ENCODE measurements around the gene TNIP1.

TNIP1 gene

DNA sequence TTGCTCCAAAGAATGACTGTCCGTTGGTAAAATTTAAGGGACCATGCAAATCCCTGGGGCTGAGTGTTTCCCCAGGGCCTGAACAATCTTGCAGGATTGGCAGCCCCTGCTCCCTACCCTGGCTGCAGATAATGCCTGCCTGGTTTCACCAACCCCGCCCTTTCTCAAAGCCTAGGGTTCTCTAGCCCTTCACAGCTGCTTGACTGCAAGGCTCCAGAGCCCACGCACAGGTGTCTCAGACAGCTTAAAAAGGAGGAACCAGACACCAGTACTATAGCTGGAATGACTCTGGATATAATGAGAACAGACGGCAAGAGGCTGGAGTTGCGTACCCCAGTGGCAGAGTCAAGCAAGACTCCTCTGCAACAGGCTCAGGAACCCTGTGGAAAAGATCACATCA lies 25.2 kb upstream of the TNIP1 start:
- DNase-seq (ENCODE audit: low spot score) = no peak

DNA sequence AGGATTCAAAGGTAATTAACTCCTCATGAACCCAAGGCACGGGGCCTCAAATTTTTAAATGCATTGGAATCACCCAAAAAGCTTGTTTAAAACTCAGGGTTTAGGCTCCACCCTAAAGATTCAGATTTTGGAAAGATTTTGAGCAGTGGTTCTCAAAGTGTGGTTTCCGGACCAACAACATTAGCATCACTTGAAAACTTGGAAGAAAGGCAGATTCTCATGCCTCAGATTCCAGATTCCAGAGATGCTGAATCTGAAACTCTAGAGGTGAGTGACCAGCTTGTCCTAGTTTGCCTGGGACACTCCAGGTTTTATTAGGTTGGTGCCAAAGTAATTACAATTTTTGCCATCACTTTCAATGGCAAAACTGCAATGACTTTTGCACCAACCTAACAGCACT lies 24.7 kb upstream of the TNIP1 start:
- DNase-seq (ENCODE audit: low spot score) = no peak

DNA sequence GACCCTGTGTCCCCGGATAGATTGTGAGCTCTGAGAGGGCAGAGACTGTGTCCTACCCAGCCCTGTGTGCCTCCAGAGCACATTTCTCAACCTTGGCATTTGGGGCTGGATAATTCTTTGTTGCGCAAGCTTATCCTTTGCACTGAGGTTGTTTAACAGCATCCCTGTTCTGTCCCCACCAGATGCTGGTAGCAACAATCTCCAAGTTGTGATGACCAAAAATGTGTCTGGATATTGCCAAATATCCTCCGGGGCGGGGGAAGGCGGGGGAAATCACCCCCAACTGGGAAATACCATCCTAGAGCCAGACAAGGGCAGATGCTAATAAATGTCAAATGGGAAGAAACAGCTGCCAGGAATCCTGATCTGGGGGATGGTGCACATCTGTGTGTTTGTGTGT lies 24.0 kb upstream of the TNIP1 start:
- no peak for DNase-seq (ENCODE audit: low spot score)

DNA sequence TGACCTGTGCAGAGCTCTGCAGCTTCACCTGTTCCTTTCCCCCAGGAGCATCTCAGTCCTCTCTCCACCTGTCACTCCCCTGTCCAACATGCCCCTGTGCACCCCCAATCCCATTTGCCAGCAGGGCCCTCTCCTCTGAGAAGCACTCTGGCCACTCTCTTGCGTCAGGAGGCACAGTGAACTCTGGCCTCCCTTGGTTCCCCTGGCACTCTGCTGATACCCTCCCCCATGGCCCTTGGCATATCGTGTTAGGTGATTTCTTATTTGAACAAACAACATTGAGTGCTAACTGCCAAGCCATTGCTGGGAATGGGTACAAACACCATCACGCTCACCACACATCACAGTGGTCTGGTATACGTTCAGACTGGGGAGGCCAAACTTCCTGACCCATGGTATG lies 20.9 kb upstream of the TNIP1 start:
- no peak for DNase-seq (ENCODE audit: low spot score)

DNA sequence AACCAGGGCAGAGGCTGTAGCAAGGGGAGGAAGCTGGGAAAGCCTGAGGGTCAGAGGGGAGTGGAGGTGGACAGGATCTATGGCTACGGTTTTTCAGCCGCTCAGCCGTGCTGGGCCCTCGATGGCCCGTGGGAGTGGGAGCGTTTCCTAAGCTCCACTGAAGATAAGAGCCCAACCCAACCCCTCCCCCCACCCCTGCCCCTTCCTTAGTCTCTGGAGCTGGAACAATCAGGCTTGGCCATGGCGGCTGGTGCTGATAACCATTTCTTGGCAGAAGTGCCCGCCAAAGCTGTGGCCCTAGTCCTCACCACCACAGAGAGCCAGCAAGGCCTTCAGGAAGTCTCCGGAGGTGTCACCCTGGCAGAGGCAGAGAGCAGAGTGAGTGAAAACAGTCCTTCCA lies 20.3 kb upstream of the TNIP1 start:
- no peak for DNase-seq (ENCODE audit: low spot score)

DNA sequence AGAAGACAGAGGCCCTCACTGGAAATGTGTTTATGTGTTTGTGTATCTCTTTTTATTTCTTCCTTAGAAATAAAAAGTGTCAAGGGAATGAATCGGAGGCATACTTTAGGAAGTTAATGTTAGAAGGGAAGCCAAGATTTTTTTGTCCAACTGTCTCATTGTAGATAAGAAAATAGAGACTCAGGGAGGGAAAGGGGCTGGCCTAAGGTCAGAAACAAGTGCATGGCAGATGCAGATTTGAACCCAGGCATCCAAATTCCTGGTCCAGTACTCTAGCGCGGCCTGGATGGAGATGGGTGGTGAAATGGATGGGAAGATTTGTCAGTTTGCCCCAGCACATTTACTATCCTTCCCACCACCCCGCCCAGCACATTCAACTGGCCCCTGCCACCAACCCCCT lies 19.8 kb upstream of the TNIP1 start:
- DNase-seq (ENCODE audit: low spot score) = no peak

DNA sequence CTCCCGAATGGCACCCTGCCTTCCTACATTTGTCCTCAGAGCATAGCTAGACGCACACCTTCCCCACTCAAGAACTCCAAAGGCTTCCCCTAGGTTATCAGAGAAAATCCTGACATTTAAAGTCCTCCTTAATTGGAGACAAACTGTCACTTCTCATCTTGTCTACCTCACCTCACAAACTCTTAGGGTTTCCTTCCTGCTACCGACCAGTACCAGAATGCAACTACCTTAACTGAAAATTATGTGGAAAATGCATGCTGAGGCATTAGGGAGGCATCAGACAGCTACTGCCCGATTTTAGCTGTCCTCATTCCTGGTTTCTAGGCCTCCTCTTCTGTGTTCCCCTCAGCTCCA lies 17.9 kb upstream of the TNIP1 start:
- no peak for DNase-seq (ENCODE audit: low spot score)

DNA sequence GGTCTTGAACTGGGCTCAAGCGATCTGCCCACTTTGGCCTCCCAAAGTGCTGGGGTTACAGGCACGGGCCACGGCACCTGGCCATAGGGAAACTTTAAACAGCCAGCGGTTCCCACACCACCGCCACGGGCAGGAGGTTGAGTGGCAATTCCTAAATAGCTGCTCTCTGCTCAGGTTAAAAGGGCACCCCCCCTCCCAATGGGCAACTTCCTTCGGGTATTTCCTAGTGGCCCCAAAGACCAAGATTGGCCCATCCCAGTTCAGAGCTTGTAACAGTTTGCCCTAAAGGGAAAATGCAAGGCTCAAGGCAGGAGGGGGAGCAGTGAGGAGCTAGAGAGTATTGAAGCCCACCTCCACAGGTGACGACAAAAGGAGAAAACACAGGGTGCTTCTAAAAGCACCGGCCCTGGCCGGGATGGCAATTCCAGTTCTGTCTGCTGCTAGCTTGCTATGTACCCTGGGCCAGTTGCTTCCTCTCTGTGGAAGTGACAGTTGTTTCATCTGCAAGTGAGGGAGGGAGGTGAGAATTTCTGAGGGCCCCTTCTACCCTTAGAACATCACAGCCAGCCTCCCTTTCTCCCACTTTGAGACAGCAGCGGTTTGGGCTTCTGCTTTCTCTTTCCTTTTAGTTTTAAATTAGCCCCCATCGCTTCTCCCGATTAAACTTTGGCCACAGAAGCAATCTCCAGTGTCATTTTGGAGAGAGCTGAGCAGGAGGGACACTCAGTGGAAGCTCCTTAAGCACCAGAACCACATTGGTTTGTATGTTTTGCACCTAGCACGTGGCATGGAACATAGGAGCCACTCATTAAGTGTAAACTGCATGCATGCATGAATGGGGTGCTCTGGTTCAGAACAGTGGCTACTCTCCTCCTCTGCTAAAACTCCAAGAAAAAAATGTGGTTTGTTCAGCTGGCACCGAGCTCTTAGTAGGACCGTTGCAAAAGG lies 17.3 kb upstream of the TNIP1 start:
- DNase-seq (ENCODE audit: low spot score) = no peak

DNA sequence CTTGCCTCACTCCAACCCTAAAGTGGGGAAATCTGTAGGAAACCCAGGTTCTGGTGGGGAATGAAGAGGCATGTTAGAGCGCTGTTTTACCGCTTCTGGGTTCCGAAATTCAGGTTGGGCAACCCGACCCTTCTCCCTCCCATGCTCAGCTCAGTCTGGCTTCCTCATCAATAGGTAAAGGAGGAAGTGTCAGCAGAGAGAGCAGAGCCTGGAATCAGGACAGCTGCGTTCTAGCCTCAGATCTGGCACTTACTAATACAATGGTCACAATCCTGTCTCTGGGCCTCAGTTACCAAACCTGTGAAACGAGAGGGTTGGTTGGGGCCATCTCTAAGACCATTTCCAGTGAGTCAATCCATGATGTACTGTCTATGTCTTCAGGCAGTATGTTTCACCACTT lies 16.2 kb upstream of the TNIP1 start:
- no peak for DNase-seq (ENCODE audit: low spot score)

DNA sequence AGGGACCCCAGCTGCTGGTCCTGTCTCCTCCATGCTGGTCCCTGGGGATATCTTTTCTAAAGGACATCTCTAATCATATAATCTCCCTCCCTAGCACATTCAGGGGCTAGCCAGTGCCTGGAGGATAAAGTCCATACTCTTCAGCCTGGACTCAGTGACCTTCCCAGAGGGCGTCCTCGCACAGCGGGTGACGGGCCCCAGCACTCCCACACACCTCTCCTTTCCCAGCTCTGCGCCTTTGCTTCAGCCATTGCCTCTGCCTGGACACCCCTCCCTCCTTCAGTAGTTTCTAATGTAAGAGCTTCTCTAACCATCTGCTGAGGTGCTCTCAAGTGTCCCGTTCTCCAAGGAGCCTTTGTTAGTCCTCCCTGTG lies 15.2 kb upstream of the TNIP1 start:
- no peak for DNase-seq (ENCODE audit: low spot score)

DNA sequence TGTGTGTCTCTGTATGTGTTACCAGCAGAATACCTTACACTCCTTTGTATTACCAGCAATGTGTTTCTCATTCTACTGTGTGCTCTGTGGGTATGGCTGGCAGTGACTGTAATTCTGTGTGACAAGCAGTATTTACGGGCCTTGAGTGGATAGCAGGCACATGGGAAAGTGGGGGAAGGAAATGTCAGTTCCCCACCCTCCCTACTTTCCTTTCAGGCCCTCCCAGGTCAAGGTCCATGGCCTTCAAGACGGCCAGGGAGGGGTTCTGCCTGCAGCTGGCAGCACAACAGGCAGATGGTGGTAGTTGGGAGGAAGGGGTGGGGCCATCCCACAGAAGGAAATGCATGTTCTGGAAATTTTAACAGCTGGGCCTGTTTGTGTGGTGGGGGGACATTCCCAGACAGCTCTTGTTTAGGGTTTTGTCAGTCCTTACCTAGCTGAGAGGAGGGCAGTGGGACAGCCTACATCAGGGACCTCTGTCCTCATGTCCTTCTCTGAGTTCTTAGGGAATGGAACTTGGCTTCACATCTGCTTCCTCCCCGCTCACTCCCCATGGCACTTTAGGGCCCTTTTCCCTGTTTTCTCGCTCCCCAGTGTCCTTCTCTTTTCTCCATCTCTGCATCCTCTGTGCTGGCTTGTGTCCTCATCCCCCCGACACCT lies 14.6 kb upstream of the TNIP1 start:
- no peak for DNase-seq (ENCODE audit: low spot score)

DNA sequence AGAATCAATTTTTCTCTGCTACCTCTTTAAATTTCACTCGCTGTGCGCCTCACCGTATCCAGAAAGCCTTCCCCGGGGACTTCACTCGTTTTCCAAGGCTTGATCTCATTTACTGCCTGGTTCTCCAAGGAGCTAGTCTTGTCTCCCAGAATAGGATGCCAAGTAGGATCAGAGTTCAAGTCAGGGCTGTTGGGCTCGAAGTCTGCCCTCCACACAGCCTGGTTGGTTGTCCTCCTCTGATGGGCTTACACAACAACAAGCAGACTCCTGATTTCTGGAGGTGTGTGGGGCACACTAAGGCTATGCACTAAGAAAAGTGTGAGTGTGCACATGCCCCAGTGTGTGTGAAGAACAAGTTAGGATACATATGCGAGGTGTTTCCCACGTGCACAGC lies 14.0 kb upstream of the TNIP1 start:
- DNase-seq (ENCODE audit: low spot score) = no peak

DNA sequence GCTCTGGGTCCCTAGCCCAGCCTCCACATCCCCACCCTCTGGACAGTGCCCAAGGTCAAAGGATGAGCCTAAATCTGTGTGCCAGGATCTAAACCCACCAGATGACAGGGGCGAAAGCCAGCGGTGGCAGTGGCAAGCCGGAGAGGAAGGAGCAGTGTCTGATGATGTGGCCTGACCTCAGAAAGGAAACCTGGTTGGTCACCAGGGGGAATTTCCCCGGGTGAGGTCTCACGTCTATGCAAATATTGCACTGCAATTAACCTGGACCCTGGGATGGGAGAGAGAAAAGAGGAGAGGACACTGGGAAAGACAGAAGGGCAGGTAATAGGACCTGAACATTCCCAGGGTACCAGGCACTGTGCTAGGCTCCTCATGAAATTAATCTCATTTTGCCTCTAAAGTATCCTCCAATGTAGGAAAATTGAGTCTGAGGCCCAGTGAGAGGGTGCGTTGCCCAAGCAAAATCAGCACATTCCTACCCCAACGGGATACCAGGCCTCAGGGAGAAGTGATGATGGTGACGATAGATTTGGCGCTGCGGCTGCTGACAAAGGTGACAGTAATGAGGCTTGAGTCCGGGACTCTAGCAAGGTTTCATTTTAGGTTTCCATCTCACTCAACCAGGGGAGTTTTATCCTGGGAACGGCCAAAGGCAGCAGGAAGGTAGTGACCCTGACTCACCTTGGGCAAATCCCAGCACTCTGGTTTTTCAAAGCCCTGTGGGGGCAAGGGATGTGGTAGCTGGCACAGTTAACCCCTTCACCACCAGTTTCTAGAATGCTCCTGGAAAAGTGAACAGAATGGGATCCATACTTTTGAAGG lies 13.4 kb upstream of the TNIP1 start:
- DNase-seq (ENCODE audit: low spot score) = no peak

DNA sequence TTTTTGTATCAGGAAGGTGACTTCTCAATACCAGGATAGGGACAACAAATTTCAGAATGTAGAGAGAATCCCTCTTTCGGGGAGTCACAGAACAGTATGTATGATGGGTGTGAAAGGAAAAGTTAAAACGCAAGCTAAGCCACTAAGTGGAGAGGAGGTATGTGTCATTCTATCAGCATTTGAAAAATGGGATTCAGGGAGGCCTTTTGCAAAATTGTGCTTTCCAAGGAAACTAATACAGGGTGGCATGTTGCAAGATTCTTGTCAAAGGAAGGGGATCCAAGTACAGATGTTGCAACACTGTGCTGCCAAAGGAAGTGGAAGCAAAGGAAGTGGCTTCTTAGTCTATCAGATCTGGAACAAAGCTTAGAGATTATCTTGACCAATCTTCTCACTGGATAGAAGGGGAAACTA lies 12.6 kb upstream of the TNIP1 start:
- no peak for DNase-seq (ENCODE audit: low spot score)

DNA sequence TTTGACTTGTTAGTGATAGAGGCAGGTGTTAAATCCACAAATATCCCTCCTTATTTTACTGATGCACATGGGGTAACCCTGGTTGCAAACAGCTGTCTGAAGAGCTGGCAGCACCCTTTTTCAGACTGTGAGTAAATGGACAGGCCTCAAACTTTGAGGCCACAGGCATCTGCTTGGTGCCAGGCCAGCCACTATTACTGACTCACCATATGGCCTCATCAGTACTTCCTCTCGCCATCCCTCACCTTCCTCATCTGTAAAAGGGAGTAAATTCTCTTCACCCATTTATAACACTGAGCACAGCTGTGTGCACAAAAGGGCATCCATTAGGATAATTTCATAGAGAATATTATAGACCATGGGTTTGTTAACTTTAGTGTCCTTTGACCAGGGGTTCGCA lies 11.9 kb upstream of the TNIP1 start:
- DNase-seq (ENCODE audit: low spot score) = no peak

DNA sequence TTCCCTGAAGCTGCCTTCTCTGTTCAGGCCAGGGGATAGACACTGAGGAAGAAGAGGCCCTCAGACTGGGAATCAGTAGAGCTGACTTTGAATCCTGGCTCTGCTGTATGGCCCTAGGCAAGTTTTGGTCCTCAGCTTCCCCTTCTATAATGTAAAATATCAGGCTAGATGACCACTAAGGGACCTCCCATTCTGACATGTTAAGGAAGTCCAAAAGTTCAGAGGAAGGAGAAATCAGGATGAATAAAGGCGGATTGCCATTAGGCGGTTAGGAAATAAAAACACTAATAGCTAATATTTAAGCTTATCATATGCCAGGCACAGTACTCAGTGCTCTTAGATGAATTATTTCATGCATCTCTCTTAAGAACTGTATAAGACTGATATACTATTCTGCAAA lies 8.9 kb upstream of the TNIP1 start:
- DNase-seq (ENCODE audit: low spot score) = no peak

DNA sequence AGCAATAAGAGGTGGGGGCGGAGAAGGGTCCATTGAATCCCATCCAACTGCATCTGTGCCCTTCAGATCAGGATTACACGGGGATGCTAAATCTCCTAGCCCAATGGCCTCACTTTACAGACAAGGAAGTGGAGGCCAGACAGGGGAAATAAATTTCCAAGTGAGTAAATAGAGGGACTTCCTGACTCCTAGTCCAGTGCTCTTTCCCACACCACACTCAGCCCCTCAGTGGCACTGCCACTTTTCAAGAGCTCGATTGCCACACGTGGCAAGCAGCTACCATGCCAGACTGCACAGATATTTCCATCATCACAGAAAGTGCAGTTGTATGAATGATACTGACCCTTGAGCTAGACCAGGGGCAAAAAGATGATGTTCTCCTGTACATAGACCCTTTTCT lies 8.2 kb upstream of the TNIP1 start:
- DNase-seq (ENCODE audit: low spot score) = no peak

DNA sequence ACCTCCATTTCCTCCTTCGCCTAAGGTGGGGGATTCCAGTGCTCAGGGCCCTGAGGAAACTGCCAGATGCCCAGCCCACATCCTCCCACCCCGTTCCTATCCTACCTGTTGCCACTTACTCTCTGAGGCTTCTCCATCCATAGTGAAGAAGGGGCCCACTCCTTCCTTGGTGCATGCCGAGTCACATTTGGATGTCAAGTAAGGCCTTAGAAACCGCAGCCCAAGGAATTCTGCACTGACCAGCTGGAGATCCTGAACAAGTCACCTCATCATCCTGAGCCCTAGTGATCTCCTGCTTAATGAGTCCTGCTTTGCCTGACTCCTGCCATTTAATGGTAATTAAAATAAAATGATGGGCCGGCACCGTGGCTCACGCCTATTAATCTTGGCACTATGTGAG lies 6.7 kb upstream of the TNIP1 start:
- no peak for DNase-seq (ENCODE audit: low spot score)

DNA sequence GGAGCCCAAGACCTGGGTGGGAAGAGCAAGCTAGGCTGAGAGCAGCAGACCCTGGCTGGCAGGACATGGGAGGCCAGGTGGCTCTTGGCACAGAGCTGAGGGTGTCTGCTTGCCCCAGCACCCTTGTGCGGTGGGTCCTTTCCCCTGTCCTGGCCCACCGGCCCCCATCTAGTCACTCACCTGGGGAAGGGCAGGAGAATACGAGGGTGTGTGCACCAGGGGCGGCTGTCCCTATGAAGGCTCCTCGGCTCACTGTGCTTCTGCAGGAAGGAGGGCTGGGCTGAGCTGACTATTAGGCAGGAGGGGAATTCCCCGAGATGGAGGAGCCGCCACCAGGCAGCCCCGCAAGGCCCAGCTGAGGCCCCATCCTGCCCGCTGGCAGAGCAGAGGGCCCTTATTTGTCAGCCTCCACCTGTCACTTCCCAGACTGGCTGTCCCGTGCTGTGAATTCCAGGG lies 6.1 kb upstream of the TNIP1 start:
- no peak for DNase-seq (ENCODE audit: low spot score)

DNA sequence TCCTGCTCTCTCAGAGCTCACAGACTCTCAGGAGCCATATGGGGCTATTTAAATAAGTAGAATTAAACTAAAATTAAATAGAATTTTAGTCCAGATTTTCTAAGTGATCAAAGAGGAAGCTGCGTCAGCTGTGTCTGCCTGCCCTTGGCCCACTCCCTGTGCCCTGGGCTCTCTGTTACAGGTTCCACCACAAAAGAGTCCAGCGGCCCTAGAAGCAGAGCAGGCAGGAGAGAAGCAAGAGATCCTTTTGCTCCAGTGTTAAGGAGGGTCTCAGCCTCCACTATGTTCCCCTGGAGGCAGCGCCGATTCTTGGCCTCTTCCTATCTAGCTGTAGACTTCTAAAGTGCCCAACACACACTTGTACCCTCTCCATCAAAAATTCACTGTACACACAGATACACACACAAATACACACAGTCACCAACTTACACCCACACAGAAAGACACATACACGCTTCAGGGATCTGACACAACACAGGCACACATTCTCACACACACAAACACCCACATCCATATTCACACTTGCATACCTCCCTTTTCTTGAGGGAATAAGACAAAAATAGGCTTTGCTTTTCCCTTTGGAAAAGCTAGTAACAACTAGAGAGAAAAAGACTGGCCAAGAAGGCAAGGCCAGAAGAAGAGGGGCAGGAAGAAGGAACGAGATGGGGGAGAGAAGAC lies 5.5 kb upstream of the TNIP1 start:
- no peak for DNase-seq (ENCODE audit: low spot score)

DNA sequence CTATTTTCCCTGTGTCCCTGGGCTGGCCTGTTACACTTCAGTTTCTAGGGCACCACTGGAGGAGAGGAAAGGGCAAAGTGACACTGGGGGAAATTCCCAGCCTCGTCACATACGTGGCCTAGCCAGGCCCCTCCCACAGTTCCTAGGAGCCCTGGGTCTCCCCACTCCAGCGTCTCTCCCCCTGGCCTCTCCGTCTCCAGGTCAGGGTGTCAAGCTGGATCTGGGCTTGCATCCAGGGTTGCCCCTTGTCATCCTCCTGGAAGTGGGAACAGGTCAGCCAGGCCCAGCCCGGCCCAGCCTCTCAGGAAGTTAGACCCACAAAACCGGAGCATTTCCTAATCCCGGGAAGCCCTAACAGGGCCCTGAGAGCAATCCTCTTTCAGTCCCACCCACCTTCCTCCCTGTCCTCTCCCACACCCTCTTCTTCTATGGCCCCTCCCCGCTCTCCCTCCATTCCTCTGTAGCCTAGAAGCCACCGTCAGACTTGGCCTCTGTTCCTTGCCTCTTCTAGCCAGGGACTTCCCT lies 4.7 kb upstream of the TNIP1 start:
- DNase-seq (ENCODE audit: low spot score) = no peak

DNA sequence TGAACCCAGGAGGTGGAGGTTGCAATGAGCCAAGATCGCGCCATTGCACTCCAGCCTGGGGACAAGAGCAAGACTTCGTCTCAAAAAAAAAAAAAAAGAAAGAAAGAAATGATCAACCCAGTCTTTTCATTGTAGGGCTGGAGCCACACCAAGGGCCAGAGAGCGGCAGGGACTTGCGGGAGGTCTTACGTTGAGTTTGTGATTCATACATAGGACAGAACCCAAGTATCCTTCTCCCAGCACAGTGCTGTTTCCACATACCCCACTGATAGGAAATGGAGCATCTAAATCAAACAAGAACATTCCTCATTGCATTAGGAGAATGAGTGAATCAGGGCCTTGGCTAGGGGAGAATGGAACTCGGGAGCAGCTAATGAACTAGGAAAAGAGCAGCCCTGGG lies 3.5 kb upstream of the TNIP1 start:
- DNase-seq (ENCODE audit: low spot score) = no peak

All from HuH-7.5 (cell line).